ENCODE data around the gene LRBA.
"Not testable (repeated sequence)": the region's sequence is repeated elsewhere in the genome, so short reads cannot be mapped to it uniquely, and the experiment has no call there.

The LRBA gene

GRCh38 chr4:150389896-150390530 is 625.1 kb downstream of the LRBA start:
- H2BK5ac ChIP-seq (ENCODE audit: low read length) = no peak overlapping the region
- H2AFZ ChIP-seq (ENCODE audit: low read length) = no peak overlapping the region
- H4K8ac ChIP-seq (ENCODE audit: low read depth, low read length) = no peak overlapping the region
- no peak overlapping the region for H3K4me2 ChIP-seq (ENCODE audit: insufficient read depth, low read length, poor library complexity, severe bottlenecking)
- H4K91ac ChIP-seq (ENCODE audit: low read depth, low read length, poor library complexity) = no peak overlapping the region
- H2BK12ac ChIP-seq (ENCODE audit: low read length) = no peak overlapping the region
- no peak overlapping the region for H2BK15ac ChIP-seq (ENCODE audit: low read length)
- DNase-seq (ENCODE audit: low spot score) = no peak
- H3K9ac ChIP-seq (ENCODE audit: low read depth, low read length, poor library complexity) = no peak overlapping the region
- no peak overlapping the region for H2BK120ac ChIP-seq (ENCODE audit: low read depth, low read length)
- no CpG with 5 or more reads among the region's 2 CpGs for WGBS, 2 donors (ENCODE audit: extremely low coverage in 2 of 2, insufficient read length in 2 of 2, insufficient replicate concordance in 1 of 2)
- no peaks in the 10 kb centered on the region for H3K4me1 ChIP-seq (ENCODE audit: control insufficient read depth in 2 of 2, insufficient read depth in 1 of 2, low read depth in 1 of 2, low read length in 2 of 2)
- no peak overlapping the region for H2AK5ac ChIP-seq (ENCODE audit: low read depth, low read length)
- H3K23ac ChIP-seq (ENCODE audit: low read depth, low read length, poor library complexity) = no peak overlapping the region
- H3K18ac ChIP-seq (ENCODE audit: low read length) = no peak overlapping the region
- no peak overlapping the region for H3K4ac ChIP-seq (ENCODE audit: low read length)
- H3K4me3 ChIP-seq (ENCODE audit: low read length in 2 of 2) = no peak overlapping the region
- no peaks in the 10 kb centered on the region for H3K27me3 ChIP-seq (ENCODE audit: control insufficient read depth in 3 of 3, insufficient read depth in 3 of 3, low read depth in 1 of 3, low read length in 3 of 3)
- no peaks in the 10 kb centered on the region for H3K9me3 ChIP-seq (replicated peaks in 1 of 2; ENCODE audit: control insufficient read depth in 2 of 2, insufficient read depth in 1 of 2, low read depth in 1 of 2, low read length in 2 of 2)
- no peaks in the 10 kb centered on the region for H3K79me1 ChIP-seq (ENCODE audit: low read depth, low read length)
- no peak overlapping the region for H3K14ac ChIP-seq (ENCODE audit: low read length)
- no peak overlapping the region for H3K27ac ChIP-seq (replicated peaks; ENCODE audit: low read length)
- no peaks in the 10 kb centered on the region for H3K36me3 ChIP-seq (replicated peaks in 1 of 2; ENCODE audit: control insufficient read depth in 2 of 2, insufficient read depth in 2 of 2, low read length in 2 of 2)

- H3K18ac ChIP-seq (ENCODE audit: low read length) = no peak overlapping the region
- H3K27ac ChIP-seq (replicated peaks; ENCODE audit: low read length) = no peak overlapping the region
- H3K4me2 ChIP-seq (ENCODE audit: insufficient read depth, low read length, poor library complexity, severe bottlenecking) = no peak overlapping the region
- no CpG with 5 or more reads among the region's 4 CpGs for WGBS, 2 donors (ENCODE audit: extremely low coverage in 2 of 2, insufficient read length in 2 of 2, insufficient replicate concordance in 1 of 2)
- no peak overlapping the region for H3K23ac ChIP-seq (ENCODE audit: low read depth, low read length, poor library complexity)
- H2BK5ac ChIP-seq (ENCODE audit: low read length) = no peak overlapping the region
- H2AK5ac ChIP-seq (ENCODE audit: low read depth, low read length) = no peak overlapping the region
- no peak overlapping the region for H2BK12ac ChIP-seq (ENCODE audit: low read length)
- H3K4ac ChIP-seq (ENCODE audit: low read length) = no peak overlapping the region
- H3K9me3 ChIP-seq (replicated peaks in 1 of 2; ENCODE audit: control insufficient read depth in 2 of 2, insufficient read depth in 1 of 2, low read depth in 1 of 2, low read length in 2 of 2) = no peaks in the 10 kb centered on the region
- no peaks in the 10 kb centered on the region for H3K27me3 ChIP-seq (ENCODE audit: control insufficient read depth in 3 of 3, insufficient read depth in 3 of 3, low read depth in 1 of 3, low read length in 3 of 3)
- no peak overlapping the region for H2BK120ac ChIP-seq (ENCODE audit: low read depth, low read length)
- no peaks in the 10 kb centered on the region for H3K4me1 ChIP-seq (ENCODE audit: control insufficient read depth in 2 of 2, insufficient read depth in 1 of 2, low read depth in 1 of 2, low read length in 2 of 2)
- no peak overlapping the region for H2AFZ ChIP-seq (ENCODE audit: low read length)
- H3K9ac ChIP-seq (ENCODE audit: low read depth, low read length, poor library complexity) = no peak overlapping the region
- H2BK15ac ChIP-seq (ENCODE audit: low read length) = no peak overlapping the region
- no peak overlapping the region for H3K14ac ChIP-seq (ENCODE audit: low read length)
- no peak overlapping the region for H4K91ac ChIP-seq (ENCODE audit: low read depth, low read length, poor library complexity)
- no peaks in the 10 kb centered on the region for H3K36me3 ChIP-seq (replicated peaks in 1 of 2; ENCODE audit: control insufficient read depth in 2 of 2, insufficient read depth in 2 of 2, low read length in 2 of 2)
- H3K79me1 ChIP-seq (ENCODE audit: low read depth, low read length) = no peaks in the 10 kb centered on the region
- H3K4me3 ChIP-seq (ENCODE audit: low read length in 2 of 2) = no peak overlapping the region
- no peak overlapping the region for H4K8ac ChIP-seq (ENCODE audit: low read depth, low read length)
- DNase-seq (ENCODE audit: low spot score) = no peak
Measured at GRCh38 chr4:150387981-150388380, 627.1 kb downstream of the LRBA start.

GRCh38 chr4:150386415-150386814 is 628.7 kb downstream of the LRBA start:
- H2AK5ac ChIP-seq (ENCODE audit: low read depth, low read length); H3K4me3 ChIP-seq (ENCODE audit: low read length in 2 of 2); H3K23ac ChIP-seq (ENCODE audit: low read depth, low read length, poor library complexity); H3K14ac ChIP-seq (ENCODE audit: low read length); H4K91ac ChIP-seq (ENCODE audit: low read depth, low read length, poor library complexity); H3K18ac ChIP-seq (ENCODE audit: low read length); H3K9ac ChIP-seq (ENCODE audit: low read depth, low read length, poor library complexity); H2BK15ac ChIP-seq (ENCODE audit: low read length); H3K79me1 ChIP-seq (ENCODE audit: low read depth, low read length); H3K4ac ChIP-seq (ENCODE audit: low read length); H2BK120ac ChIP-seq (ENCODE audit: low read depth, low read length); H2BK12ac ChIP-seq (ENCODE audit: low read length); H3K9me3 ChIP-seq (replicated peaks in 1 of 2; ENCODE audit: control insufficient read depth in 2 of 2, insufficient read depth in 1 of 2, low read depth in 1 of 2, low read length in 2 of 2); H3K27ac ChIP-seq (replicated peaks; ENCODE audit: low read length); H3K4me1 ChIP-seq (ENCODE audit: control insufficient read depth in 2 of 2, insufficient read depth in 1 of 2, low read depth in 1 of 2, low read length in 2 of 2); H2BK5ac ChIP-seq (ENCODE audit: low read length); DNase-seq (ENCODE audit: low spot score); H2AFZ ChIP-seq (ENCODE audit: low read length); H3K27me3 ChIP-seq (ENCODE audit: control insufficient read depth in 3 of 3, insufficient read depth in 3 of 3, low read depth in 1 of 3, low read length in 3 of 3); H3K36me3 ChIP-seq (replicated peaks in 1 of 2; ENCODE audit: control insufficient read depth in 2 of 2, insufficient read depth in 2 of 2, low read length in 2 of 2); H4K8ac ChIP-seq (ENCODE audit: low read depth, low read length); H3K4me2 ChIP-seq (ENCODE audit: insufficient read depth, low read length, poor library complexity, severe bottlenecking): not testable (repeated sequence)
- WGBS, 2 donors (ENCODE audit: extremely low coverage in 2 of 2, insufficient read length in 2 of 2, insufficient replicate concordance in 1 of 2) = no CpG with 5 or more reads among the region's 2 CpGs

GRCh38 chr4:150385606-150386005 is 629.5 kb downstream of the LRBA start:
- H2BK5ac ChIP-seq (ENCODE audit: low read length) = no peak overlapping the region
- WGBS, 2 donors (ENCODE audit: extremely low coverage in 2 of 2, insufficient read length in 2 of 2, insufficient replicate concordance in 1 of 2) = no CpG with 5 or more reads among the region's 2 CpGs
- no peaks in the 10 kb centered on the region for H3K36me3 ChIP-seq (replicated peaks in 1 of 2; ENCODE audit: control insufficient read depth in 2 of 2, insufficient read depth in 2 of 2, low read length in 2 of 2)
- H2BK120ac ChIP-seq (ENCODE audit: low read depth, low read length) = no peak overlapping the region
- H3K27ac ChIP-seq (replicated peaks; ENCODE audit: low read length) = peak overlapping the region; percentile 17
- H3K18ac ChIP-seq (ENCODE audit: low read length) = no peak overlapping the region
- no peak overlapping the region for H2AFZ ChIP-seq (ENCODE audit: low read length)
- H3K14ac ChIP-seq (ENCODE audit: low read length) = no peak overlapping the region
- no peak overlapping the region for H3K4me2 ChIP-seq (ENCODE audit: insufficient read depth, low read length, poor library complexity, severe bottlenecking)
- no peak overlapping the region for H3K4ac ChIP-seq (ENCODE audit: low read length)
- no peak overlapping the region for H2BK15ac ChIP-seq (ENCODE audit: low read length)
- H3K9ac ChIP-seq (ENCODE audit: low read depth, low read length, poor library complexity) = no peak overlapping the region
- no peak overlapping the region for H2AK5ac ChIP-seq (ENCODE audit: low read depth, low read length)
- H3K27me3 ChIP-seq (ENCODE audit: control insufficient read depth in 3 of 3, insufficient read depth in 3 of 3, low read depth in 1 of 3, low read length in 3 of 3) = no peaks in the 10 kb centered on the region
- no peak overlapping the region for H3K4me3 ChIP-seq (ENCODE audit: low read length in 2 of 2)
- no peaks in the 10 kb centered on the region for H3K4me1 ChIP-seq (ENCODE audit: control insufficient read depth in 2 of 2, insufficient read depth in 1 of 2, low read depth in 1 of 2, low read length in 2 of 2)
- no peak overlapping the region for H4K91ac ChIP-seq (ENCODE audit: low read depth, low read length, poor library complexity)
- no peak for DNase-seq (ENCODE audit: low spot score)
- H3K23ac ChIP-seq (ENCODE audit: low read depth, low read length, poor library complexity) = no peak overlapping the region
- no peaks in the 10 kb centered on the region for H3K9me3 ChIP-seq (replicated peaks in 1 of 2; ENCODE audit: control insufficient read depth in 2 of 2, insufficient read depth in 1 of 2, low read depth in 1 of 2, low read length in 2 of 2)
- no peak overlapping the region for H4K8ac ChIP-seq (ENCODE audit: low read depth, low read length)
- no peaks in the 10 kb centered on the region for H3K79me1 ChIP-seq (ENCODE audit: low read depth, low read length)
- H2BK12ac ChIP-seq (ENCODE audit: low read length) = no peak overlapping the region
